SU-DHL-6 (cell line): ENCODE measurements around the gene DGKA.
A peak's percentile ranks its signal among the peaks of the same experiment; 100 is the strongest.

Experiments
- H2AFZ ChIP-seq: fragments of 200-600 bp; sonication (generic); 2 replicates; pipeline ENCODE4 v1.6.1; 2014; ENCODE audit warnings: low read depth, mild to moderate bottlenecking, moderate library complexity, mixed read lengths, antibody characterized with exemption, low read length; ENCODE audit not compliant: severe bottlenecking
- H3F3A ChIP-seq: fragments of 200-600 bp; shearing (Covaris generic); 2 replicates; pipeline ENCODE4 v1.6.0; 2016; ENCODE audit warnings: antibody characterized with exemption, mild to moderate bottlenecking; ENCODE audit not compliant: insufficient read depth
- H3K27ac ChIP-seq: fragments of 200-600 bp; sonication (generic); 2 replicates; pipeline ENCODE4 v1.5.1; 2016; ENCODE audit warnings: low read depth, mild to moderate bottlenecking, low read length, moderate library complexity, mixed read lengths
- H3K27me3 ChIP-seq: fragments of 200-600 bp; sonication (generic), shearing (Covaris generic); 2 replicates; pipeline ENCODE4 v1.6.0; 2014; ENCODE audit warnings: mild to moderate bottlenecking, low read length
- H3K36me3 ChIP-seq: fragments of 200-600 bp; sonication (generic); 2 replicates; pipeline ENCODE4 v1.6.1; 2014; ENCODE audit warnings: mild to moderate bottlenecking, low read length, mixed read lengths
- H3K4me2 ChIP-seq: fragments of 300-600, 200-600 bp; shearing (Covaris generic), sonication (generic); 2 replicates; pipeline ENCODE4 v1.6.0; 2014; ENCODE audit warnings: low read length, low read depth, mild to moderate bottlenecking; ENCODE audit not compliant: poor library complexity, severe bottlenecking
- H3K4me3 ChIP-seq: fragments of 200-600 bp; sonication (generic); 2 replicates; pipeline ENCODE4 v1.5.1; 2014; ENCODE audit warnings: antibody characterized with exemption, low read length, mild to moderate bottlenecking, mixed read lengths; ENCODE audit not compliant: insufficient read depth, poor library complexity, severe bottlenecking
- H3K79me2 ChIP-seq: fragments of 200-600 bp; sonication (generic); 2 replicates; pipeline ENCODE4 v1.6.1; 2014; ENCODE audit warnings: mild to moderate bottlenecking, low read length, moderate library complexity; ENCODE audit not compliant: insufficient read depth
- H3K9ac ChIP-seq: fragments of 200-600 bp; sonication (generic); 2 replicates; pipeline ENCODE4 v1.7.0; 2014; ENCODE audit warnings: mild to moderate bottlenecking, low read length
- H3K9me2 ChIP-seq: fragments of 200-600 bp; sonication (generic); replicated peaks from 2 replicates; pipeline ENCODE4 v1.6.1; 2014; ENCODE audit warnings: low read length; ENCODE audit not compliant: insufficient read depth
- H3K9me3 ChIP-seq: fragments of 200-600 bp; sonication (generic); 2 replicates; pipeline ENCODE4 v1.6.1; 2014; ENCODE audit warnings: low read length, mixed read lengths; ENCODE audit not compliant: insufficient read depth
- H4K20me1 ChIP-seq: fragments of 200-600 bp; sonication (generic); 2 replicates; pipeline ENCODE4 v1.6.1; 2014; ENCODE audit warnings: low read depth, mild to moderate bottlenecking, antibody characterized with exemption, low read length, moderate library complexity, mixed read lengths
- CTCF ChIP-seq: fragments of 200-600 bp; sonication (generic); IDR thresholded peaks from one replicate; pipeline ENCODE4 v1.5.1; 2017; ENCODE audit warnings: antibody characterized with exemption, mild to moderate bottlenecking, low read length, moderate library complexity; ENCODE audit not compliant: insufficient read depth, poor library complexity, severe bottlenecking
- EZH2phosphoT487 ChIP-seq: fragments of 200-600 bp; sonication (generic), shearing (Covaris generic); conservative IDR thresholded peaks from 2 replicates; pipeline ENCODE4 v1.6.1; 2018; ENCODE audit warnings: mild to moderate bottlenecking, antibody characterized with exemption, low read length, moderate library complexity, mixed read lengths

The DGKA gene

GRCh38 chr12:55963760-55964159, 32.8 kb downstream of the DGKA start:
- Histone ChIP-seq H3K4me3 (no peak overlapping the region), H3F3A (no peaks in the 10 kb centered on the region; the same call in 1 of the 2 replicates), H3K36me3 (peaks cover 8% of the 10 kb centered on the region; the same call in 1 of the 2 replicates), H3K4me2 (no peak overlapping the region), H3K9ac (no peak overlapping the region), H3K9me2 (no peaks in the 10 kb centered on the region), H3K79me2 (peaks cover 21% of the 10 kb centered on the region), H3K27ac (no peak overlapping the region), H3K27me3 (no peaks in the 10 kb centered on the region), H2AFZ (no peak overlapping the region), H4K20me1 (no peaks in the 10 kb centered on the region), H3K9me3 (no peaks in the 10 kb centered on the region)
- no peak for TF ChIP-seq CTCF
- no peak for TF ChIP-seq EZH2phosphoT487

- Histone ChIP-seq H3K9ac (no peak overlapping the region), H3K4me3 (no peak overlapping the region), H4K20me1 (no peaks in the 10 kb centered on the region), H3K36me3 (peaks cover 10% of the 10 kb centered on the region; the same call in 1 of the 2 replicates), H3K79me2 (peaks cover 22% of the 10 kb centered on the region), H2AFZ (no peak overlapping the region), H3K9me3 (no peaks in the 10 kb centered on the region), H3K27me3 (no peaks in the 10 kb centered on the region), H3F3A (no peaks in the 10 kb centered on the region; the same call in 1 of the 2 replicates), H3K4me2 (no peak overlapping the region), H3K9me2 (no peaks in the 10 kb centered on the region), H3K27ac (no peak overlapping the region)
- TF ChIP-seq CTCF (no peak), EZH2phosphoT487 (no peak)
Observed at GRCh38 chr12:55965240-55965639, 34.3 kb downstream of the DGKA start.

GRCh38 chr12:55965941-55966407, 35.0 kb downstream of the DGKA start, which contains the start of gene PMEL:
TSS of gene PMEL (minus strand) at chr12:55966042. CDS start at chr12:55966011, 31 bp downstream.
- TF ChIP-seq EZH2phosphoT487 (no peak), CTCF (no peak)
- H2AFZ ChIP-seq, result peak within 1 kb of the TSS; percentile 85
- H3F3A ChIP-seq, result no peaks in the 10 kb centered on the region; the same call in 1 of the 2 replicates
- peaks cover 22% of the 10 kb centered on the region for H3K79me2 ChIP-seq
- no peaks in the 10 kb centered on the region for H3K9me2 ChIP-seq
- H4K20me1 ChIP-seq, result no peaks in the 10 kb centered on the region
- no peaks in the 10 kb centered on the region for H3K9me3 ChIP-seq
- peak within 1 kb of the TSS; percentile 98 for H3K4me3 ChIP-seq
- H3K4me2 ChIP-seq, result peak within 1 kb of the TSS; percentile 94
- H3K27me3 ChIP-seq, result no peaks in the 10 kb centered on the region
- peaks cover 10% of the 10 kb centered on the region; the same call in 1 of the 2 replicates for H3K36me3 ChIP-seq
- H3K27ac ChIP-seq, result peak within 1 kb of the TSS; percentile 56
- H3K9ac ChIP-seq, result peak within 1 kb of the TSS; percentile 95
